AG09309 (cell line): Measurements from ENCODE around the gene MORN1.
"Not testable (repeated sequence)": the region's sequence is repeated elsewhere in the genome, so short reads cannot be mapped to it uniquely, and the experiment has no call there.

Experiments used
- DNase-seq: peaks from one replicate; pipeline ENCODE4 v3.0.0-alpha.2; 2010; ENCODE audit warnings: low read depth
- H3K4me3 ChIP-seq: 2 replicates; pipeline ENCODE4 v1.5.1; 2011; ENCODE audit warnings: mild to moderate bottlenecking, low read depth, low read length, moderate library complexity; ENCODE audit not compliant: control insufficient read depth
- CTCF ChIP-seq: IDR thresholded peaks from 2 replicates; pipeline ENCODE4 v1.5.1; 2011; ENCODE audit warnings: mild to moderate bottlenecking, low read depth, low read length, inconsistent platforms; ENCODE audit not compliant: insufficient read depth, control insufficient read depth; ENCODE audit errors: missing control alignments

The MORN1 gene

GRCh38 chr1:2391041-2391930 lies at the start of gene MORN1, which contains the start of gene RER1:
MORN1 (minus strand) TSS chr1:2391554; CDS start chr1:2391533, 21 bp downstream.
RER1 (plus strand) TSS chr1:2391841; CDS start chr1:2395791, 3,950 bp downstream.
- peak; percentile 91 for DNase-seq
- H3K4me3 ChIP-seq = peak within 1 kb of the TSS; percentile 70
- TF ChIP-seq CTCF = no peak

GRCh38 chr1:2440346-2440745 lies 49.0 kb upstream of the MORN1 start:
- not testable (repeated sequence) for DNase-seq, H3K4me3 ChIP-seq

- no peak for TF ChIP-seq CTCF
- no peak for DNase-seq
- no peak overlapping the region for H3K4me3 ChIP-seq
These were observed 48.0 kb upstream of the MORN1 start for GRCh38 chr1:2439369-2439768.

GRCh38 chr1:2438641-2439040 lies 47.3 kb upstream of the MORN1 start:
- H3K4me3 ChIP-seq = no peak overlapping the region
- no peak for TF ChIP-seq CTCF

GRCh38 chr1:2438038-2438437 lies 46.7 kb upstream of the MORN1 start:
- TF ChIP-seq CTCF = no peak
- DNase-seq = no peak
- no peak overlapping the region for H3K4me3 ChIP-seq

More at GRCh38 chr1:2438641-2439040, 47.3 kb upstream of the MORN1 start:
- no peak for DNase-seq

- TF ChIP-seq CTCF = no peak
- DNase-seq = no peak
- no peak overlapping the region for H3K4me3 ChIP-seq
These were observed 46.3 kb upstream of the MORN1 start for GRCh38 chr1:2437617-2438016.

- no peak for TF ChIP-seq CTCF
- no peak for DNase-seq
- no peak overlapping the region for H3K4me3 ChIP-seq
These were observed 45.5 kb upstream of the MORN1 start for GRCh38 chr1:2436876-2437275.
